GM12878 (cell line): ENCODE results near the gene FBXW12. TPM values are rescaled to one million over a fixed set of nuclear protein-coding genes. Genes with fewer than 3 reads are reported as not detected.
A peak's percentile ranks its signal among the peaks of the same experiment; 100 is the strongest.

ENCODE experiments used
- ATAC-seq: fragments of 200-7000 bp; cut with Tn5 transposase; 3 replicates; pipeline ENCODE4 v1.9.1; 2020; ENCODE audit warnings: mild to moderate bottlenecking, moderate library complexity
- BruUV-seq: library from RNA; stranded (reverse); fragments of 400-500 nt; replicated peaks from 2 replicates; lab custom pipeline; 2021; lab: Mats Ljungman, UMichigan
- CTCF ChIA-PET: fragments of 300-600 bp; sonication (Branson Sonifier 250); formaldehyde crosslinking; extraction: SDS; loops from one replicate; lab custom pipeline; 2021; ENCODE audit warnings: inconsistent platforms; lab: Yijun Ruan, JAX
- POLR2A ChIA-PET: fragments of 350-600 bp; formaldehyde crosslinking; extraction: SDS; loops from one replicate; lab custom pipeline; 2021; ENCODE audit warnings: inconsistent platforms; lab: Charles Lee
- RAD21 ChIA-PET: fragments of 300-600 bp; sonication (Branson Sonifier 250); formaldehyde crosslinking; loops from one replicate; lab custom pipeline; 2023; ENCODE audit warnings: antibody characterized with exemption; ENCODE audit not compliant: unreplicated experiment; lab: Charles Lee
- SMC1A ChIA-PET: fragments of 300-600 bp; sonication (Branson Sonifier 250); formaldehyde crosslinking; loops from one replicate; lab custom pipeline; 2023; ENCODE audit not compliant: unreplicated experiment, uncharacterized antibody; lab: Charles Lee
- DNase-seq: peaks from one replicate; pipeline ENCODE4 v3.0.0-alpha.2; 2011; ENCODE audit warnings: low read depth, low spot score
- FAIRE-seq: peaks from 3 replicates; lab custom pipeline; 2011; peaks lifted over from hg19 to GRCh38; lab: Jason Lieb, UNC
- H2AFZ ChIP-seq: 2 replicates; pipeline ENCODE4 v1.6.0; 2011; ENCODE audit warnings: low read depth, low read length, control low read depth; ENCODE audit not compliant: control insufficient read depth
- H3K27ac ChIP-seq: 2 replicates; pipeline ENCODE4 v1.5.1; 2011; ENCODE audit warnings: control low read depth; ENCODE audit not compliant: control insufficient read depth, insufficient read depth
- H3K27me3 ChIP-seq, 2 experiments: replicated peaks in 1 of 2; 2 replicates each; pipeline versions ENCODE4 v1.6.0 to v1.6.1; 2011; ENCODE audit warnings: low read length in 1 of 2; ENCODE audit not compliant: control insufficient read depth in 2 of 2, insufficient read depth in 2 of 2
- H3K36me3 ChIP-seq, 2 experiments: 2 replicates each; pipeline ENCODE4 v1.5.1; 2011; ENCODE audit warnings: low read length in 1 of 2; ENCODE audit not compliant: control insufficient read depth in 2 of 2, insufficient read depth in 2 of 2
- H3K4me1 ChIP-seq: 2 replicates; pipeline ENCODE4 v1.6.1; 2011; ENCODE audit warnings: mild to moderate bottlenecking, low read length, moderate library complexity, mixed read lengths; ENCODE audit not compliant: control insufficient read depth, insufficient read depth
- H3K4me2 ChIP-seq: 2 replicates; pipeline ENCODE4 v1.6.0; 2011; ENCODE audit warnings: control low read depth; ENCODE audit not compliant: control insufficient read depth, insufficient read depth
- H3K4me3 ChIP-seq: fragments of 200-600 bp; sonication (generic); 2 replicates; pipeline ENCODE4 v1.5.1; 2016
- H3K79me2 ChIP-seq: 2 replicates; pipeline ENCODE4 v1.6.0; 2011; ENCODE audit warnings: low read length; ENCODE audit not compliant: control insufficient read depth, insufficient read depth
- H3K9ac ChIP-seq: 2 replicates; pipeline ENCODE4 v1.8.0; 2011; ENCODE audit warnings: low read length, control low read depth, mixed read lengths; ENCODE audit not compliant: control insufficient read depth, insufficient read depth
- H3K9me3 ChIP-seq: replicated peaks from 3 replicates; pipeline ENCODE4 v1.5.1; 2011; ENCODE audit warnings: mild to moderate bottlenecking, low read length; ENCODE audit not compliant: control insufficient read depth, insufficient read depth
- H4K20me1 ChIP-seq: 2 replicates; pipeline ENCODE4 v1.6.0; 2011; ENCODE audit not compliant: control insufficient read depth, insufficient read depth
- BCL11A ChIP-seq: IDR thresholded peaks from 2 replicates; pipeline ENCODE4 v1.6.1; 2011; ENCODE audit warnings: low read depth, low read length
- BHLHE40 ChIP-seq, 2 experiments: fragments of 450-650 bp in 1 of 2; IDR thresholded peaks; 2 replicates each; pipeline ENCODE4 v1.6.1; 2011 to 2017; ENCODE audit warnings: low read depth in 2 of 2, borderline replicate concordance in 1 of 2, improper control_type of control experiment in 1 of 2, low read length in 1 of 2, mild to moderate bottlenecking in 1 of 2
- BRCA1 ChIP-seq: IDR thresholded peaks from 2 replicates; pipeline ENCODE4 v1.6.1; 2011; ENCODE audit warnings: low read depth, low read length, improper control_type of control experiment
- HDAC6 ChIP-seq: fragments of 200-600 bp; sonication (generic); IDR thresholded peaks from one replicate; pipeline ENCODE4 v1.8.0; 2017; ENCODE audit warnings: antibody characterized with exemption; ENCODE audit not compliant: unreplicated experiment
- LARP7 ChIP-seq: fragments of 450-650 bp; IDR thresholded peaks from 2 replicates; pipeline ENCODE4 v1.6.1; 2017; ENCODE audit warnings: mild to moderate bottlenecking
- NFIC ChIP-seq: IDR thresholded peaks from 2 replicates; pipeline ENCODE4 v1.6.1; 2012; ENCODE audit warnings: low read depth, mild to moderate bottlenecking, inconsistent platforms, low read length, moderate library complexity
- NRF1 ChIP-seq: conservative IDR thresholded peaks from 2 replicates; pipeline ENCODE4 v1.6.1; 2011; ENCODE audit warnings: mild to moderate bottlenecking, low read depth, low read length, improper control_type of control experiment
- RB1 ChIP-seq: fragments of 450-650 bp; formaldehyde crosslinking; IDR thresholded peaks from 2 replicates; pipeline ENCODE4 v1.6.1; 2017; ENCODE audit warnings: mild to moderate bottlenecking, borderline replicate concordance
- SP1 ChIP-seq: IDR thresholded peaks from one replicate; pipeline ENCODE4 v1.6.1; 2011; ENCODE audit warnings: low read depth, low read length
- SPI1 ChIP-seq: IDR thresholded peaks from 2 replicates; pipeline ENCODE4 v1.6.1; 2011; ENCODE audit warnings: low read depth, mild to moderate bottlenecking, low read length, moderate library complexity, borderline replicate concordance; ENCODE audit not compliant: insufficient read depth
- WRNIP1 ChIP-seq: IDR thresholded peaks from 2 replicates; pipeline ENCODE4 v1.6.1; 2011; ENCODE audit warnings: low read depth, low read length, improper control_type of control experiment, borderline replicate concordance
- ZNF217 ChIP-seq: fragments of 450-650 bp; IDR thresholded peaks from 2 replicates; pipeline ENCODE4 v1.6.1; 2017; ENCODE audit warnings: antibody characterized with exemption, mild to moderate bottlenecking
- WGBS: methylation state at CpG from one replicate; pipeline ENCODE4 v1.1.6; 2016; ENCODE audit warnings: low lambda C conversion rate; ENCODE audit not compliant: insufficient replicate concordance, insufficient coverage; ENCODE audit errors: missing lambda C conversion rate; 5-methylcytosine and 5-hydroxymethylcytosine counted together
- in situ Hi-C: fragments of 300-500 bp; cut with MboI; formaldehyde crosslinking; loops from 9 replicates; pipeline ENCODE4 v1.14.3; 2018; ENCODE audit warnings: mixed read lengths
- intact Hi-C: fragments of 100-400 bp; cut with micrococcal nuclease; formaldehyde crosslinking; loops from one replicate; pipeline ENCODE4 v1.14.2; 2022; ENCODE audit not compliant: unreplicated experiment
- polyA plus RNA-seq, 11 experiments: library from polyadenylated mRNA; depleted of rRNA in 4 of 11; unstranded in 6 of 11; stranded (reverse) in 5 of 11; fragments of >200 nt; fragmentation: Nextera tagmentation in 4 of 11; fragmentation: Illumina TruSeq in 1 of 11; extraction: Ambion mirVana in 4 of 11; extraction: Trizol in 1 of 11; gene quantifications; 1 replicate in 1 of 11; 2 replicates in 10 of 11; pipeline versions ENCODE4 v1.2.1 to v1.2.3, GENCODE V29; 2011 to 2016; ENCODE audit warnings: inconsistent platforms in 2 of 11, missing spikeins in 2 of 11, low read depth in 1 of 11
- total RNA-seq, 4 experiments: library from RNA; depleted of rRNA in 3 of 4; stranded (reverse); fragments of >200 nt in 3 of 4; fragmentation: Illumina TruSeq in 1 of 4; extraction: Trizol in 1 of 4; gene quantifications; 2 replicates each; pipeline versions ENCODE4 v1.2.1 to v1.2.3, GENCODE V29; 2013 to 2021
- TF ChIP-seq, protein P1 (sequence below): fragments of 450-650 bp; conservative IDR thresholded peaks from 2 replicates; pipeline ENCODE4 v1.6.1; 2017; ENCODE audit warnings: mild to moderate bottlenecking, moderate library complexity
- TF ChIP-seq, protein P2 (sequence below): fragments of 150-350 bp; IDR thresholded peaks from 2 replicates; pipeline ENCODE4 v1.6.1; 2014; ENCODE audit warnings: mild to moderate bottlenecking, low read depth, low read length
- TF ChIP-seq, protein P3 (sequence below): fragments of 450-650 bp; IDR thresholded peaks from 2 replicates; pipeline ENCODE4 v1.6.1; 2017; ENCODE audit warnings: mild to moderate bottlenecking, moderate library complexity

The FBXW12 gene
- total and polyA plus RNA-seq, 10 of the 15 experiments (the other 5 are each of a cell fraction or from before 2014, with no cell fraction given), result 0.04 to 0.18 (median 0.12) TPM; not detected in 4

DNA sequence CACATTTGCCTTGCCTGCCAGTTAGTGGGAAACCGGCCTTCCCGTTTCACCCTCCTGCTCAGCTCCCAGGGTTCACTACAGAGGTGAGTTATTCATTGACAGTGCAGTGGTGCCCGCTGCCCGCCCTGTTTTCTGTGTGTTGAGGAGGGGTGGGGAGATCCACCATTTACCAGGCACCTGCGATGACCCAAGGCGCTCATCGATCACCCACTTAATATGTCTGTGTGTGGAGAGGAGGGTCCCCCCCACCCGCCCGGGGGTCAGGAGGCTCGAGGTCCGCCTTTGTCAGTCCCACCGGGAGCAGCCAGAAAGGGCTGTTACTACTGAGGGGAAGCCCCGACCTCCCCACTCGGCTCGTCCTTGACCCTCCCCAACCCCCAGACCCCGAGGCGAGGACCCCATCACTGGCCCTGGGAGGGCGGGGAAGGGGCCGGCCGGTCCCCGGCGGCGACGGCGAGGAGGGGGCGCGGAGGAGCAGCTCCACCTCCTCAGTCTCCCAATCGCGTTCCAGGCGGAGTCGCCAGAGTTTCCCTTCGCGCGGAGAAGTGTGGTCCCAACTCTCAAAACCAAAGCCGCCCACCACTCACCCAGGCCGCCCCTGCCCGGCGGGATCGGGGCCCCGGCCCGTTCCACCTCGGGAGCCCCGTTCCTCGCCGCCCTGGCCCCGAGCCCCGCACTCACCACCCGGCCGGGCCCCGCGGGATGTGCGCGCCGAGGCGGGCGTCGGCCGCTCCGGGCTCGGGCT is 56.7 kb downstream of the FBXW12 start:
- SMC1A ChIA-PET, result interaction anchor here (1.1 to 1.2 kb wide), 2 partner anchors 28 kb away, joined by 4 to 7 read pairs; no protein-coding TSS in a partner anchor
- POLR2A ChIA-PET, result interaction anchor here (2.2 kb wide), 1 partner anchor 11 kb away, joined by 7 read pairs; the partner anchor contains the start of genes CCDC51 and TMA7
- Histone ChIP-seq H3K27me3 (no peaks in the 10 kb centered on the region), H3K79me2 (no peaks in the 10 kb centered on the region), H2AFZ (peak overlapping the region; percentile 77), H3K9me3 (no peaks in the 10 kb centered on the region), H3K36me3 (peaks cover 2 to 16% of the 10 kb centered on the region in 2 experiments; a peak in 2 of 4 replicates), H3K4me2 (peak overlapping the region; percentile 77), H3K4me1 (peaks cover 24% of the 10 kb centered on the region), H3K27ac (no peak overlapping the region), H3K4me3 (peak overlapping the region; percentile 68), H3K9ac (peak overlapping the region; percentile 60; the same call in 1 of the 2 replicates), H4K20me1 (no peaks in the 10 kb centered on the region)
- CTCF ChIA-PET, result interaction anchor here (2.0 kb wide), 1 partner anchor 28 kb away, joined by 9 read pairs; no protein-coding TSS in a partner anchor
- ATAC-seq (peak; percentile 66), FAIRE-seq (no peak), DNase-seq (no peak)
- RAD21 ChIA-PET, result interaction anchor here (0.6 to 1.8 kb wide), 4 partner anchors 11 to 246 kb away, joined by 3 to 6 read pairs (median 3); partner anchors contain the start of genes CCDC51 and TMA7
- no TSS peak for BruUV-seq
- TF ChIP-seq ZNF217, result 0 out of 2 replicates have a peak, but pooled peaks have one; percentile 58
- no peak for TF ChIP-seq NRF1
- TF ChIP-seq HDAC6, result peak; percentile 65
- no peak for TF ChIP-seq WRNIP1
- no peak for TF ChIP-seq NFIC
- TF ChIP-seq, protein P1, sequence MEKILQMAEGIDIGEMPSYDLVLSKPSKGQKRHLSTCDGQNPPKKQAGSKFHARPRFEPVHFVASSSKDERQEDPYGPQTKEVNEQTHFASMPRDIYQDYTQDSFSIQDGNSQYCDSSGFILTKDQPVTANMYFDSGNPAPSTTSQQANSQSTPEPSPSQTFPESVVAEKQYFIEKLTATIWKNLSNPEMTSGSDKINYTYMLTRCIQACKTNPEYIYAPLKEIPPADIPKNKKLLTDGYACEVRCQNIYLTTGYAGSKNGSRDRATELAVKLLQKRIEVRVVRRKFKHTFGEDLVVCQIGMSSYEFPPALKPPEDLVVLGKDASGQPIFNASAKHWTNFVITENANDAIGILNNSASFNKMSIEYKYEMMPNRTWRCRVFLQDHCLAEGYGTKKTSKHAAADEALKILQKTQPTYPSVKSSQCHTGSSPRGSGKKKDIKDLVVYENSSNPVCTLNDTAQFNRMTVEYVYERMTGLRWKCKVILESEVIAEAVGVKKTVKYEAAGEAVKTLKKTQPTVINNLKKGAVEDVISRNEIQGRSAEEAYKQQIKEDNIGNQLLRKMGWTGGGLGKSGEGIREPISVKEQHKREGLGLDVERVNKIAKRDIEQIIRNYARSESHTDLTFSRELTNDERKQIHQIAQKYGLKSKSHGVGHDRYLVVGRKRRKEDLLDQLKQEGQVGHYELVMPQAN, result no peak
- TF ChIP-seq, protein P2, sequence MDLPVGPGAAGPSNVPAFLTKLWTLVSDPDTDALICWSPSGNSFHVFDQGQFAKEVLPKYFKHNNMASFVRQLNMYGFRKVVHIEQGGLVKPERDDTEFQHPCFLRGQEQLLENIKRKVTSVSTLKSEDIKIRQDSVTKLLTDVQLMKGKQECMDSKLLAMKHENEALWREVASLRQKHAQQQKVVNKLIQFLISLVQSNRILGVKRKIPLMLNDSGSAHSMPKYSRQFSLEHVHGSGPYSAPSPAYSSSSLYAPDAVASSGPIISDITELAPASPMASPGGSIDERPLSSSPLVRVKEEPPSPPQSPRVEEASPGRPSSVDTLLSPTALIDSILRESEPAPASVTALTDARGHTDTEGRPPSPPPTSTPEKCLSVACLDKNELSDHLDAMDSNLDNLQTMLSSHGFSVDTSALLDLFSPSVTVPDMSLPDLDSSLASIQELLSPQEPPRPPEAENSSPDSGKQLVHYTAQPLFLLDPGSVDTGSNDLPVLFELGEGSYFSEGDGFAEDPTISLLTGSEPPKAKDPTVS, result no peak
- TF ChIP-seq, protein P3, sequence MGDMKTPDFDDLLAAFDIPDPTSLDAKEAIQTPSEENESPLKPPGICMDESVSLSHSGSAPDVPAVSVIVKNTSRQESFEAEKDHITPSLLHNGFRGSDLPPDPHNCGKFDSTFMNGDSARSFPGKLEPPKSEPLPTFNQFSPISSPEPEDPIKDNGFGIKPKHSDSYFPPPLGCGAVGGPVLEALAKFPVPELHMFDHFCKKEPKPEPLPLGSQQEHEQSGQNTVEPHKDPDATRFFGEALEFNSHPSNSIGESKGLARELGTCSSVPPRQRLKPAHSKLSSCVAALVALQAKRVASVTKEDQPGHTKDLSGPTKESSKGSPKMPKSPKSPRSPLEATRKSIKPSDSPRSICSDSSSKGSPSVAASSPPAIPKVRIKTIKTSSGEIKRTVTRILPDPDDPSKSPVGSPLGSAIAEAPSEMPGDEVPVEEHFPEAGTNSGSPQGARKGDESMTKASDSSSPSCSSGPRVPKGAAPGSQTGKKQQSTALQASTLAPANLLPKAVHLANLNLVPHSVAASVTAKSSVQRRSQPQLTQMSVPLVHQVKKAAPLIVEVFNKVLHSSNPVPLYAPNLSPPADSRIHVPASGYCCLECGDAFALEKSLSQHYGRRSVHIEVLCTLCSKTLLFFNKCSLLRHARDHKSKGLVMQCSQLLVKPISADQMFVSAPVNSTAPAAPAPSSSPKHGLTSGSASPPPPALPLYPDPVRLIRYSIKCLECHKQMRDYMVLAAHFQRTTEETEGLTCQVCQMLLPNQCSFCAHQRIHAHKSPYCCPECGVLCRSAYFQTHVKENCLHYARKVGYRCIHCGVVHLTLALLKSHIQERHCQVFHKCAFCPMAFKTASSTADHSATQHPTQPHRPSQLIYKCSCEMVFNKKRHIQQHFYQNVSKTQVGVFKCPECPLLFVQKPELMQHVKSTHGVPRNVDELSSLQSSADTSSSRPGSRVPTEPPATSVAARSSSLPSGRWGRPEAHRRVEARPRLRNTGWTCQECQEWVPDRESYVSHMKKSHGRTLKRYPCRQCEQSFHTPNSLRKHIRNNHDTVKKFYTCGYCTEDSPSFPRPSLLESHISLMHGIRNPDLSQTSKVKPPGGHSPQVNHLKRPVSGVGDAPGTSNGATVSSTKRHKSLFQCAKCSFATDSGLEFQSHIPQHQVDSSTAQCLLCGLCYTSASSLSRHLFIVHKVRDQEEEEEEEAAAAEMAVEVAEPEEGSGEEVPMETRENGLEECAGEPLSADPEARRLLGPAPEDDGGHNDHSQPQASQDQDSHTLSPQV, result no peak
- TF ChIP-seq BHLHE40 (IDR thresholded peaks at IDR 0.05; ENCODE audit: borderline replicate concordance in 1 of 2, low read depth in 2 of 2, low read length in 1 of 2), result no peak
- no peak for TF ChIP-seq SPI1
- no peak for TF ChIP-seq SP1
- 0 out of 2 replicates have a peak, but pooled peaks have one; percentile 9 for TF ChIP-seq RB1
- TF ChIP-seq LARP7, result peak; percentile 67; the same call in 1 of the 2 replicates
- no peak for TF ChIP-seq BRCA1
- TF ChIP-seq BCL11A, result no peak
- in situ Hi-C loops, result no loop called here
- intact Hi-C loops, result no loop called here
- WGBS, result 15% methylated on average over 24 of the region's 60 CpGs
